Esophagus mucosa (tissue), 1 donor: Measurements from ENCODE around the gene CDH11. TPM values are rescaled to one million over a fixed set of nuclear protein-coding genes. Genes with fewer than 3 reads are reported as not detected.

Experiments
- ATAC-seq: fragments of 200-7000 bp; cut with Tn5 transposase; one replicate; pipeline ENCODE4 v1.9.1; 2020
- total RNA-seq: library from RNA; stranded (reverse); gene quantifications from one replicate; pipeline ENCODE4 v1.2.4, GENCODE V29; 2023
- donor health status: DM: yes; HTN: yes; CAD: no.

Gene CDH11
- total RNA-seq, 1 donor from 2014 or later, result 3.8 TPM

- no peak for ATAC-seq
These were observed 148.7 kb downstream of the CDH11 start for GRCh38 chr16:64973171-64973570.

- ATAC-seq, result no peak
These were observed 150.7 kb downstream of the CDH11 start for GRCh38 chr16:64971171-64971570.

- ATAC-seq, result no peak
These were observed 152.6 kb downstream of the CDH11 start for GRCh38 chr16:64969221-64969620.

GRCh38 chr16:64968539-64968938 is 153.3 kb downstream of the CDH11 start:
- no peak for ATAC-seq

GRCh38 chr16:64964126-64964540 is 157.7 kb downstream of the CDH11 start:
- no peak for ATAC-seq

- no peak for ATAC-seq
These were observed 159.1 kb downstream of the CDH11 start for GRCh38 chr16:64962786-64963185.

GRCh38 chr16:64957246-64957645 is 164.6 kb downstream of the CDH11 start:
- no peak for ATAC-seq

- no peak for ATAC-seq
These were observed 169.7 kb downstream of the CDH11 start for GRCh38 chr16:64952177-64952576.

GRCh38 chr16:64951193-64951592 is 170.7 kb downstream of the CDH11 start:
- ATAC-seq, result no peak

GRCh38 chr16:64950731-64951130 is 171.1 kb downstream of the CDH11 start:
- no peak for ATAC-seq

- ATAC-seq, result no peak
These were observed 171.6 kb downstream of the CDH11 start for GRCh38 chr16:64950262-64950661.

- ATAC-seq, result no peak
These were observed 173.8 kb downstream of the CDH11 start for GRCh38 chr16:64948056-64948455.

- ATAC-seq, result no peak
These were observed 174.2 kb downstream of the CDH11 start for GRCh38 chr16:64947651-64948050.

- no peak for ATAC-seq
These were observed 188.0 kb downstream of the CDH11 start for GRCh38 chr16:64933885-64934284.

- no peak for ATAC-seq
These were observed 195.4 kb downstream of the CDH11 start for GRCh38 chr16:64926476-64926875.

GRCh38 chr16:64925166-64925565 is 196.7 kb downstream of the CDH11 start:
- no peak for ATAC-seq

- no peak for ATAC-seq
These were observed 197.8 kb downstream of the CDH11 start for GRCh38 chr16:64924086-64924485.

GRCh38 chr16:64919929-64920607 is 201.8 kb downstream of the CDH11 start:
- ATAC-seq, result no peak

- ATAC-seq, result no peak
These were observed 202.7 kb downstream of the CDH11 start for GRCh38 chr16:64919141-64919540.

- no peak for ATAC-seq
These were observed 205.8 kb downstream of the CDH11 start for GRCh38 chr16:64916051-64916450.

GRCh38 chr16:64910356-64910755 is 211.5 kb downstream of the CDH11 start:
- no peak for ATAC-seq

- no peak for ATAC-seq
These were observed 214.0 kb downstream of the CDH11 start for GRCh38 chr16:64907844-64908243.

- ATAC-seq, result no peak
These were observed 218.1 kb downstream of the CDH11 start for GRCh38 chr16:64903770-64904169.

GRCh38 chr16:64900517-64900916 is 221.3 kb downstream of the CDH11 start:
- no peak for ATAC-seq

GRCh38 chr16:64900019-64900418 is 221.8 kb downstream of the CDH11 start:
- ATAC-seq, result no peak
